ENCODE results near the gene BHLHE40. TPM values are rescaled to one million over a fixed set of nuclear protein-coding genes. Genes with fewer than 3 reads are reported as not detected.
"Not testable (repeated sequence)": the region's sequence is repeated elsewhere in the genome, so short reads cannot be mapped to it uniquely, and the experiment has no call there.

Gene BHLHE40
- total and polyA plus RNA-seq, 10 of the 15 experiments (the other 5 are each of a cell fraction or from before 2014, with no cell fraction given) = 25.2 to 106 (median 51.4) TPM

DNA sequence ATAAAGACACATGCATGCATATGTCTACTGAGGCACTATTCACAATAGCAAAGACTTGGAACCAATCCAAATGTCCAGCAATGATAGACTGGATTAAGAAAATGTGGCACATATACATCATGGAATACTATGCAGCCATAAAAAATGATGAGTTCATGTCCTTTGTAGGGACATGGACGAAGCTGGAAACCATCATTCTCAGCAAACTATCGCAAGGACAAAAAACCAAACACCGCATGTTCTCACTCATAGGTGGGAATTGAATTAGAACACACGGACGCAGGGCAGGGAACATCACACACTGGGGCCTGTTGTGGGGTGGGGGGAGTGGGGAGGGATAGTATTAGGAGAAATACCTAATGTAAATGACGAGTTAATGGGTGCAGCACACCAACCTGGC lies 7.8 kb upstream of the BHLHE40 start:
- H4K20me1 ChIP-seq (ENCODE audit: control insufficient read depth, insufficient read depth); CTCF ChIA-PET; intact Hi-C loops (cut with micrococcal nuclease; ENCODE audit: unreplicated experiment); FAIRE-seq; H3K9me3 ChIP-seq (replicated peaks; ENCODE audit: control insufficient read depth, insufficient read depth, low read length); H3K4me2 ChIP-seq (ENCODE audit: control insufficient read depth, insufficient read depth); SMC1A ChIA-PET (ENCODE audit: uncharacterized antibody, unreplicated experiment); H3K36me3 ChIP-seq (ENCODE audit: control insufficient read depth in 2 of 2, insufficient read depth in 2 of 2, low read length in 1 of 2); BruUV-seq (replicated peaks); H3K27me3 ChIP-seq (replicated peaks in 1 of 2; ENCODE audit: control insufficient read depth in 2 of 2, insufficient read depth in 2 of 2, low read length in 1 of 2); POLR2A ChIA-PET; H3K27ac ChIP-seq (ENCODE audit: control insufficient read depth, insufficient read depth); DNase-seq (ENCODE audit: low read depth, low spot score); RAD21 ChIA-PET (ENCODE audit: unreplicated experiment); H3K9ac ChIP-seq (ENCODE audit: control insufficient read depth, insufficient read depth, low read length); in situ Hi-C loops (cut with MboI); H3K4me3 ChIP-seq; ATAC-seq; H3K79me2 ChIP-seq (ENCODE audit: control insufficient read depth, insufficient read depth, low read length); H2AFZ ChIP-seq (ENCODE audit: control insufficient read depth, low read depth, low read length): not testable (repeated sequence)
- peaks cover 21% of the 10 kb centered on the region for H3K4me1 ChIP-seq (ENCODE audit: control insufficient read depth, insufficient read depth, low read length)
- WGBS (ENCODE audit: insufficient coverage, insufficient replicate concordance, low lambda C conversion rate, missing lambda C conversion rate) = 91% methylated on average over 6 of the region's 6 CpGs

DNA sequence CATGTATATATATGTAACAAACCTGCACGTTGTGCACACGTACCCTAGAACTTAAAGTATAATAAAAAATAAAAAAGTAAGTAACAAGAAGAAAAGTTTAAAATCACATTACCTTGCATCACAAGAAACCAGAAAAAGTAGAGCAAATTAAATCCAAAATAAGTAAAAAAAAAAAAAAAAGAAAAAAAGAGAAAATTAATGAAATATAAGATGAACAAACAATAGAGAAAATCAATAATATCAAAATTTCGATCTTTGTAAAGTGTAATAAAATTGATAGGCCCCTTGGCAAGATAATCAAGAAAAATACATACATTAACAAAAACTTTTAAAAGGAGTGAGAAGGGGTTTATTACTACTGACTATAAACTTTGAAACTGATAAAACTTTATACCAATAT lies 7.4 kb upstream of the BHLHE40 start:
- Histone ChIP-seq H4K20me1 (ENCODE audit: control insufficient read depth, insufficient read depth) (no peaks in the 10 kb centered on the region), H2AFZ (ENCODE audit: control insufficient read depth, low read depth, low read length) (no peak overlapping the region), H3K9me3 (replicated peaks; ENCODE audit: control insufficient read depth, insufficient read depth, low read length) (peaks cover 3% of the 10 kb centered on the region), H3K4me1 (ENCODE audit: control insufficient read depth, insufficient read depth, low read length) (peaks cover 25% of the 10 kb centered on the region), H3K4me2 (ENCODE audit: control insufficient read depth, insufficient read depth) (no peak overlapping the region), H3K27me3 (replicated peaks in 1 of 2; ENCODE audit: control insufficient read depth in 2 of 2, insufficient read depth in 2 of 2, low read length in 1 of 2) (no peaks in the 10 kb centered on the region), H3K36me3 (ENCODE audit: control insufficient read depth in 2 of 2, insufficient read depth in 2 of 2, low read length in 1 of 2) (no peaks in the 10 kb centered on the region), H3K9ac (ENCODE audit: control insufficient read depth, insufficient read depth, low read length) (no peak overlapping the region), H3K27ac (ENCODE audit: control insufficient read depth, insufficient read depth) (no peak overlapping the region), H3K79me2 (ENCODE audit: control insufficient read depth, insufficient read depth, low read length) (no peaks in the 10 kb centered on the region), H3K4me3 (no peak overlapping the region)
- ChIA-PET CTCF (interaction anchor here (1.0 to 6.0 kb wide), 7 partner anchors 43 to 252 kb away, joined by 3 to 78 read pairs (median 4); no protein-coding TSS in a partner anchor), RAD21 (ENCODE audit: unreplicated experiment) (interaction anchor here (1.1 to 16.1 kb wide), 11 partner anchors 12 to 138 kb away, joined by 3 to 325 read pairs (median 6); no protein-coding TSS in a partner anchor), SMC1A (ENCODE audit: uncharacterized antibody, unreplicated experiment) (interaction anchor here (0.8 to 10.0 kb wide), 15 partner anchors 12 to 243 kb away, joined by 3 to 167 read pairs (median 11); no protein-coding TSS in a partner anchor), POLR2A (interaction anchor here (1.2 kb wide), 1 partner anchor 65 kb away, joined by 4 read pairs; no protein-coding TSS in a partner anchor)
- 92% methylated on average over 3 of the region's 3 CpGs for WGBS (ENCODE audit: insufficient coverage, insufficient replicate concordance, low lambda C conversion rate, missing lambda C conversion rate)
- no TSS peak for BruUV-seq (replicated peaks)
- TF ChIP-seq JUNB (IDR thresholded peaks at IDR 0.05) (no peak), STAT1 (conservative IDR thresholded peaks at IDR 0.05) (no peak), HDGF (IDR thresholded peaks at IDR 0.05) (no peak)
- TF ChIP-seq, protein P1, sequence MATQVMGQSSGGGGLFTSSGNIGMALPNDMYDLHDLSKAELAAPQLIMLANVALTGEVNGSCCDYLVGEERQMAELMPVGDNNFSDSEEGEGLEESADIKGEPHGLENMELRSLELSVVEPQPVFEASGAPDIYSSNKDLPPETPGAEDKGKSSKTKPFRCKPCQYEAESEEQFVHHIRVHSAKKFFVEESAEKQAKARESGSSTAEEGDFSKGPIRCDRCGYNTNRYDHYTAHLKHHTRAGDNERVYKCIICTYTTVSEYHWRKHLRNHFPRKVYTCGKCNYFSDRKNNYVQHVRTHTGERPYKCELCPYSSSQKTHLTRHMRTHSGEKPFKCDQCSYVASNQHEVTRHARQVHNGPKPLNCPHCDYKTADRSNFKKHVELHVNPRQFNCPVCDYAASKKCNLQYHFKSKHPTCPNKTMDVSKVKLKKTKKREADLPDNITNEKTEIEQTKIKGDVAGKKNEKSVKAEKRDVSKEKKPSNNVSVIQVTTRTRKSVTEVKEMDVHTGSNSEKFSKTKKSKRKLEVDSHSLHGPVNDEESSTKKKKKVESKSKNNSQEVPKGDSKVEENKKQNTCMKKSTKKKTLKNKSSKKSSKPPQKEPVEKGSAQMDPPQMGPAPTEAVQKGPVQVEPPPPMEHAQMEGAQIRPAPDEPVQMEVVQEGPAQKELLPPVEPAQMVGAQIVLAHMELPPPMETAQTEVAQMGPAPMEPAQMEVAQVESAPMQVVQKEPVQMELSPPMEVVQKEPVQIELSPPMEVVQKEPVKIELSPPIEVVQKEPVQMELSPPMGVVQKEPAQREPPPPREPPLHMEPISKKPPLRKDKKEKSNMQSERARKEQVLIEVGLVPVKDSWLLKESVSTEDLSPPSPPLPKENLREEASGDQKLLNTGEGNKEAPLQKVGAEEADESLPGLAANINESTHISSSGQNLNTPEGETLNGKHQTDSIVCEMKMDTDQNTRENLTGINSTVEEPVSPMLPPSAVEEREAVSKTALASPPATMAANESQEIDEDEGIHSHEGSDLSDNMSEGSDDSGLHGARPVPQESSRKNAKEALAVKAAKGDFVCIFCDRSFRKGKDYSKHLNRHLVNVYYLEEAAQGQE (IDR thresholded peaks at IDR 0.05; ENCODE audit: low read depth, low read length) = no peak
- TF ChIP-seq, protein P2, sequence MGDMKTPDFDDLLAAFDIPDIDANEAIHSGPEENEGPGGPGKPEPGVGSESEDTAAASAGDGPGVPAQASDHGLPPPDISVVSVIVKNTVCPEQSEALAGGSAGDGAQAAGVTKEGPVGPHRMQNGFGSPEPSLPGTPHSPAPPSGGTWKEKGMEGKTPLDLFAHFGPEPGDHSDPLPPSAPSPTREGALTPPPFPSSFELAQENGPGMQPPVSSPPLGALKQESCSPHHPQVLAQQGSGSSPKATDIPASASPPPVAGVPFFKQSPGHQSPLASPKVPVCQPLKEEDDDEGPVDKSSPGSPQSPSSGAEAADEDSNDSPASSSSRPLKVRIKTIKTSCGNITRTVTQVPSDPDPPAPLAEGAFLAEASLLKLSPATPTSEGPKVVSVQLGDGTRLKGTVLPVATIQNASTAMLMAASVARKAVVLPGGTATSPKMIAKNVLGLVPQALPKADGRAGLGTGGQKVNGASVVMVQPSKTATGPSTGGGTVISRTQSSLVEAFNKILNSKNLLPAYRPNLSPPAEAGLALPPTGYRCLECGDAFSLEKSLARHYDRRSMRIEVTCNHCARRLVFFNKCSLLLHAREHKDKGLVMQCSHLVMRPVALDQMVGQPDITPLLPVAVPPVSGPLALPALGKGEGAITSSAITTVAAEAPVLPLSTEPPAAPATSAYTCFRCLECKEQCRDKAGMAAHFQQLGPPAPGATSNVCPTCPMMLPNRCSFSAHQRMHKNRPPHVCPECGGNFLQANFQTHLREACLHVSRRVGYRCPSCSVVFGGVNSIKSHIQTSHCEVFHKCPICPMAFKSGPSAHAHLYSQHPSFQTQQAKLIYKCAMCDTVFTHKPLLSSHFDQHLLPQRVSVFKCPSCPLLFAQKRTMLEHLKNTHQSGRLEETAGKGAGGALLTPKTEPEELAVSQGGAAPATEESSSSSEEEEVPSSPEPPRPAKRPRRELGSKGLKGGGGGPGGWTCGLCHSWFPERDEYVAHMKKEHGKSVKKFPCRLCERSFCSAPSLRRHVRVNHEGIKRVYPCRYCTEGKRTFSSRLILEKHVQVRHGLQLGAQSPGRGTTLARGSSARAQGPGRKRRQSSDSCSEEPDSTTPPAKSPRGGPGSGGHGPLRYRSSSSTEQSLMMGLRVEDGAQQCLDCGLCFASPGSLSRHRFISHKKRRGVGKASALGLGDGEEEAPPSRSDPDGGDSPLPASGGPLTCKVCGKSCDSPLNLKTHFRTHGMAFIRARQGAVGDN (IDR thresholded peaks at IDR 0.05) = no peak
- intact Hi-C loops (cut with micrococcal nuclease; ENCODE audit: unreplicated experiment) (no loop called here), in situ Hi-C loops (cut with MboI) (no loop called here)
- FAIRE-seq = no peak
- no peak for ATAC-seq
- DNase-seq (ENCODE audit: low read depth, low spot score) = no peak

Measured in GM12878 (cell line).